ENCODE measurements around the gene LEMD2.
A peak's percentile ranks its signal among the peaks of the same experiment; 100 is the strongest.

The LEMD2 gene

GRCh38 chr6:33751771-33752645 is 36.9 kb downstream of the LEMD2 start:
- no peak for DNase-seq

DNA sequence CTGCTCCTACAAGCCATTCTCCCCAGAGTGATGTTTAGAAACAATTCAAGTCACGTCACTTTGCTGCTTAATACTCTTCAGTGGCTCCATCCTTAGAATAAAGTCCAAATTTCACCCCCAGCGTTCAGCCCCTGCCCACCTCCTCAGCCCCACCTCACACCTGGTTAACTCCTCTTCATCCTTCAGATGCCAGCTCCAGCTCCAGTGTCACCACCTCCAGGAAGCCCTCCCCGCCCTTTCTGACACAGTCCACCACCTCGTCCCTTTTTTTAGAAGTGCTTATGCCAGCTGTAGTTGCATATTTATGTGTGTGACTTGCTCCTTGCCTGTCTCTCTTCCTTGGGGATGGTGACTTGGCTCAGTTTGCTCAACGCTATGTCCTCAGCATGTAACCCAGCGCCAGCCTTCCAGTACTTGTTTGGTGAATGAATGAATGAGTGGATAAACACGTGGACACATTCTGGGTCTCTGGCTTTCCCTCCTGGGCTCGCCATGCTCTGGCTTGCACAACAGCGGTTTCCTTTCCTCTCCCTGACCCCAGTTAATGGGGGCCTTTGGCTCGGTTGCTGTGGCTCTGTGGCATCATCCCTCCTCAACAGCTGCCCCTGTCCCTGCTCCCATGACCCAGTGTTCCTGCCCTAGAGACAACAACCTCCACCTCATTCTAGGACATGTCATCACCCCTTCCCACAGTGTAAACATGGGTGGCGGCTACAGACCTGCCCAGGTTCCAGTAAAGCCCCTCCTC is 38.5 kb downstream of the LEMD2 start:
- DNase-seq, result no peak

- no peak for DNase-seq
These were observed 39.5 kb downstream of the LEMD2 start for GRCh38 chr6:33749401-33749800.

GRCh38 chr6:33748841-33749240 is 40.1 kb downstream of the LEMD2 start:
- DNase-seq, result no peak

- no peak for DNase-seq
These were observed 41.1 kb downstream of the LEMD2 start for GRCh38 chr6:33747823-33748222.

DNA sequence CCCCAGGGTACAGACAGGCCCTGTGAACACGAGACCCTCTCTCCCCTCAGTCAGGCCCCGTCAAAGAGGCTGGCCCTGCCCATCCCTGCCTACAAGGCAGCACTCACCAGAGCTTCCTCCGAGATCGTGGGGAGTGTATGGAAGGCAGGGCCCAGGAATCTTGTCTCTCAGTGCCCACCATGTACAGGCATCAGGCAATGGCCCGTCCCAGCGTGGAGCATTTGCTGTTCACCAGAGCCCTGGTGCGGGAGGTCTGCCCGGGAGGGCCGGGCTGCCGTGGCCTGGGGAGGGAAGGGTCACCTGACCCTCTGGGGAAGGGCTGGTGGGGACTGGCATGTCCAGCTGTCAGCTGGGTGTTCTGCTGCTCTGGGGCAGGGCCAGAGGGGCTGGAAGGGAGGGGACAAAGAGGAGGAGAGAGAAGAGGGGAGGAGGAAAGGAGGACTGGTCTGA is 42.3 kb downstream of the LEMD2 start, which contains the start of gene IP6K3:
IP6K3 (minus strand) TSS at position 255 of the 450 bp plus-strand sequence. CDS start 11,429 bp downstream, outside the sequence.
- no peak for DNase-seq

GRCh38 chr6:33746036-33746600 is 42.8 kb downstream of the LEMD2 start:
- no peak for DNase-seq

- no peak for DNase-seq
These were observed 43.4 kb downstream of the LEMD2 start for GRCh38 chr6:33745548-33745947.

DNA sequence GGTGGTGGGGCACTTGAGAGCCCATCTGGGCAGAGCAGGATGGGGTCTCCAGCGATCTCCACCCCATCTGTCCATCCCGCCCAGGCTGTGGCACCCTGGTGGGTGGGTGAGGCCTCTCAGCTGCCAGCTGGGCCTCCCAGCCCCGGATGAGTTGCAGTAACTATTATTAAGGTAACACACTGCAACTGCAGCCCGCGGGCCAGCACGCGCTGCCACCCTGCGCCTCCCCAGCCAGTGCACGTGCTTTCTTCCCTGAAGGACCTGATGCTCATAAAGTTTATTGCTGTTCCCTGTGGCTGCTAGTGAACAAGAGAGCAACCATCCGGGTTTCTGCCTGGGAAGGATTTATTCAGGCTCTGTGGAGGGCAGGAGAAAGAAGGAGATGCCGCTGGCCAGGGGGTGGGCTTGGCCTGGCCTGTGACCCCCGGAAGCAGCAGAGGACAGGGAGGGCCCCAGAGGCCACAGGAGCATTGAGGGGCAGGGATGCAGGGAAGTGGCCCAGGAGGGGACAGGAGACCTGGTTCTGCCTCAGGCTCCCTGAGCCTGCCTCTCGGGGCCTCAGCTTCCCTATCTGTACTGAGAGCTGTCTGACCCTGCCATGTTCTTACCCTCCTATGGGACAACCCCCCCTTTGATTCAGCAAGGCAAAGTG is 43.9 kb downstream of the LEMD2 start:
- DNase-seq, result no peak

DNA sequence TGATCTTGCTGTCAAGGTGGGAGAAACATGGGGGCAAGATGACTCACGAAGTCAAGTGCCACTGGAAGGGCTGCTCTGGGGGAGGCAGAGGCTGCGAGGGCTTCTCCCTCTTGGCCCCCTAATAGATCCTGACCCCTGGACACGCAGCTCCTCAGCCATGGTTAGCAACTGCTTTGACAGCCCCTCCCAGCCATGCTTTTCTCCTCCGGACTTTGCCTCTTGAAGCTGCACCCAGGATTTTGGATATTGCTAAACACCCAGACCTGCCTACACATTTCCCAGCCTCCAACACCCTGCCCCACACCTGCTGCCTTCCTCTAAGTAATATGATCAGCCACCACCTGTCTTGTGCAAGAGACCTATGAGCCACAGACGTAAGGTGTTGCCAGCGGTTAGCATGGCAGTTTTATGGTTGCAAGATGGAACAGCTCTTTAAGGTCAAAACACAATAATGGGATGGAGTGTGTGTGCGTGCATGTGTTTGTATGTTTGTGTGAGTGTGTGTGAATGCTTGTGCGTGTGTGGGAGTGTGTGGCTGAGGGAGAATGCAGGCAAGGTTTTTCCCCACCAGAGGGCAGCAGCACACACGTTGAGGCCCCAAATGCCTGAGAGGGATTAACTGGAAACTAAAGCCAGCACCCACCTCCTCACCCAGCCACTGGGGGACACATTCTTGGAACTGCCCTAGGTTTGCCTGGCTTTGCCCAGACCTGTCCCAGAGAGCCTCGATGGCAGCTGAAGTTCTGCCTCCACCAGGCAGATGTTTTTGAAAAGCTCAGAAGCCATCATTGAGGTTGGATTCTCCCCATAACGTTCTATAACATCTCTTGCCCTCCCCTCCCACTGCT is 44.7 kb downstream of the LEMD2 start:
- DNase-seq, result peak; percentile 75

DNA sequence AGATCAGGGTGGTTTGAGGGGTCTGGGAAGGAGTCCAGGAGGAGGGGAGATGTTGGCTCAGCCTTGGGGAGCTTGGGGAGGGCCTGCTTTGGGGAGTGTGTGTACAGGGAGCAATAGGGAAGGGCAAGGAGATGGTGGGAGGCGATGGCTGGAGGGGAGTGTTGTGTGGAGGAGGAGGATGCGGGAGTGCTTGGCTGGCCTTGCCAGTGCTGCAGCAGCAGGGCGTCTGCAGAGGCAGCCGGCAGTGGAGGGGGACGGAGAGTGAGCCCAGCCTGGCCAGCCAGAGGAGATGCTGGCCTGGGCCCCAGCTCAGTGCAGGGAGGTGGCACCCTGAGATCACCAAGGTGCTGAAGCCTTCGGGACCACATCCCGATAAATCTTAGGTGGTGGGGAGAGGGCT is 46.1 kb downstream of the LEMD2 start:
- DNase-seq, result no peak

GRCh38 chr6:33742092-33742491 is 46.8 kb downstream of the LEMD2 start:
- no peak for DNase-seq

GRCh38 chr6:33740794-33741193 is 48.1 kb downstream of the LEMD2 start:
- no peak for DNase-seq

- no peak for DNase-seq
These were observed 48.7 kb downstream of the LEMD2 start for GRCh38 chr6:33740204-33740608.

- DNase-seq, result no peak
These were observed 49.4 kb downstream of the LEMD2 start for GRCh38 chr6:33739571-33739970.

GRCh38 chr6:33738879-33739278 is 50.1 kb downstream of the LEMD2 start:
- DNase-seq, result no peak

DNA sequence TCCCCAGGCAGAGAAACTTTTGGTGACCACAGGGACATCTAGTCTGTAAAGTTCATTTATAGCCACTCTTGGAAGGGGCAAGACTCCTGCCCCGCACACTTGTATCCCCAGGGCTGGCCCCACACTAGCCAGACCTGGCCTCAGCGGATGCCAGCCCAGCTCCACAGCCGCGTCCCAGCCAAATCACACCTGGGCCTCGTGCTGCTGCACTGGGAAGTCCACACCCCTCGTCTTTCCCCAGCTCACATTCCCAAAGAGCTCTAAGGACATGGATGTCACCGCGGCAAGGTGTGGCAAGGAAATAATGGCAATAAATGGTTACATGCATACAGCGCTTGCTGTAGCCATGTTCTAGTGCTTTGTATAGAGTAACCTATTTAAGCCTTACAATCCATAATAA is 50.8 kb downstream of the LEMD2 start:
- DNase-seq, result no peak

DNA sequence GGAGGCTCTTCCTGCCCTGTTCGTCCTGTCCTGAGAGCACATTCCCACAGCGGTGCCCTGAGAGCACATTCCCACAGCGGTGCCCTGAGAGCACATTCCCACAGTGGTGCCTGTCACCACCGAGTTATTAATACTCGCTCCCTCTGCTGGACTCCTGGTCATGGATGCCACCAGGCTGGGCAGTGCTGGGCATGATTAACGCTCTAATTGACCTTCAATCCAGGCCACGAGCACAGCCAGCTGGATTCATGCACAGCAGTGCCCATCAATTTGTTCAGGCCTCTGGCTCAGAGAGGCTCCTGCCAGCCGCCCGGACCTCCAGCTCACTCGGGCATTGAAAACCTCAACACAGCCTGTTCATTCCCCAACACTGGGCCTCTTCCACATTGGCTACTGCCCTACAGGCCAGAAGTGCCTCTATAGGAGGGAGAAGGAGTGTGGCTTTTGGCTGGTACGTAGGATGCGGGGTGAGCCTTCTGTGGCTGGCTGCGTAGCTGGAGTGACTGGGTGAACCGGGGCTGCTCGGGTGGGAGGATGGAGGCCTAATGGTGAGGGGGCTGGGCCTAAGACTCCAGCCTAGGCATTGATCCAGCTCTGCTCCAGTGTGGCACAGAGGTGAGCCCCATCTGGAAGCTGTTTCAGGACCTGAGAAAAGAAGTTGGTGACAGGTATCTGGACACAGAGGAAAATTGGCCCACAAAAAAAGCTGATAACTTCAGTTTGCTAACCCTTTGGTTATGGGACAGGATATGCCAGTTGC is 51.5 kb downstream of the LEMD2 start:
- DNase-seq, result no peak

GRCh38 chr6:33735216-33735615 is 53.7 kb downstream of the LEMD2 start:
- DNase-seq, result no peak

- DNase-seq, result no peak
These were observed 55.3 kb downstream of the LEMD2 start for GRCh38 chr6:33733709-33734007.
